ENCODE data around the gene ENTPD2. TPM values are rescaled to one million over a fixed set of nuclear protein-coding genes. Genes with fewer than 3 reads are reported as not detected.

The ENTPD2 gene
- total RNA-seq, 1 experiment from 2014 or later, result 4.0 TPM

DNA sequence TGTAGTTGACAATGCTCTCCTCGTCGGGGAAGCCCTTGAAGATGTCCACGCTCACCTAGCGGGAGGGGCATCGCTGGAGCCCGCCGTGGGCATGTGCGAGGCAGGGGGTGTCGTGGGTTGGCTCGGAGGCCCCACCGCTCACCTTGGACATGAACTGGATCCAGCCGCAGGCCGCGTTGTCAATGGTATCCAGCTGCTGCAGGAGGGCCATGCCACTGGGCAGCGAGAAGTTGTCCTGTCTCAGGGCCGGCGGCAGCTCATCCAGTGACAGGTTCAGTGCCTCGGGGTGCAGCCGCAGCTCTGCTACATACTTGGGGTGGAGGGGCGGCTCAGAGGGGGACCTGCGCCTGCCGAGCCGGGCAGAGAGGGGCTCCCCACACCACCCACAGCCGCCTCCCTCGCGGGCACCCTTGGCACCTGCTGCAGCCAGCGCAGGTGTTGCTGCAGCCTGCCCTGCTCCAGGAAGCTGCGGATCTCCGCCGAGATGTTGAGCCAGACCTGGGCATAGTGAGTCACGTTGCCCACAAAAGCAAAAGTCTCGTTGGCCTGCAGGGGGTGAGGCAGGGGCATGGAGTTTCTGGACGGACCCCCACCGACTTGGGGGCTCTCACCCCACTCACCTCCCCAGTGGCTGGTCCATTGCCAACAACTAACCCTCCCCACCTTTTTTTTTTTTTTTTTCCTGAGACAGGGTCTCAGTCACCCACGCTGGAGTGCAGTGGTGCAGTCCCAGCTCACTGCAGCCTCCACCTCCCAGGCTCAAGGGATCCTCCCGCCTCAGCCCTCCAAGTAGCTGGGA is 34.9 kb downstream of the ENTPD2 start:
- Histone ChIP-seq H3K4ac (ENCODE audit: low read depth, low read length) (no peak overlapping the region), H2BK12ac (ENCODE audit: insufficient read length, low read depth, low read length) (no peak overlapping the region), H3K4me1 (ENCODE audit: insufficient read depth, low read length) (no peaks in the 10 kb centered on the region), H3K9ac (ENCODE audit: extremely low read depth, insufficient read length, low read length) (no peak overlapping the region), H3K56ac (ENCODE audit: insufficient read length, low read depth, low read length) (no peak overlapping the region), H3K14ac (ENCODE audit: insufficient read depth, low read length) (no peak overlapping the region; the same call in 1 of the 2 replicates), H3K27me3 (ENCODE audit: insufficient read depth, low read length) (no peaks in the 10 kb centered on the region), H3K9me3 (ENCODE audit: control insufficient read depth, low read depth, low read length) (no peaks in the 10 kb centered on the region), H3K18ac (ENCODE audit: insufficient read length, low read depth, low read length) (no peak overlapping the region), H3T11ph (ENCODE audit: low read length) (no peak overlapping the region), H3K23me2 (ENCODE audit: insufficient read length, low read depth, low read length, poor library complexity, severe bottlenecking) (no peaks in the 10 kb centered on the region), H4K5ac (ENCODE audit: insufficient read length, low read depth, low read length) (no peak overlapping the region), H2AFZ (ENCODE audit: low read length) (no peak overlapping the region), H2AK5ac (ENCODE audit: insufficient read length, low read length) (no peak overlapping the region), H2BK15ac (ENCODE audit: low read depth, low read length) (no peak overlapping the region), H3K79me1 (ENCODE audit: insufficient read depth, low read depth, low read length, poor library complexity, severe bottlenecking) (no peaks in the 10 kb centered on the region), H3K27ac (ENCODE audit: insufficient read length, low read depth, low read length) (no peak overlapping the region), H2BK5ac (ENCODE audit: insufficient read length, low read length) (no peak overlapping the region), H2BK120ac (ENCODE audit: low read depth, low read length, poor library complexity, severe bottlenecking) (no peak overlapping the region), H3K23ac (ENCODE audit: insufficient read length, low read depth, low read length) (no peak overlapping the region), H3K4me2 (ENCODE audit: insufficient read depth, insufficient read length, low read length) (no peak overlapping the region), H4K91ac (ENCODE audit: insufficient read length, low read depth, low read length) (no peak overlapping the region), H4K20me1 (ENCODE audit: control insufficient read depth, insufficient read depth, insufficient read length) (no peaks in the 10 kb centered on the region), H4K8ac (replicated peaks; ENCODE audit: insufficient read length, low read depth, low read length) (no peak overlapping the region), H3K79me2 (ENCODE audit: insufficient read depth, low read length) (no peaks in the 10 kb centered on the region), H2BK20ac (ENCODE audit: low read depth, low read length, poor library complexity, severe bottlenecking) (no peak overlapping the region)
- Mint-ChIP-seq H3K4me1 (peaks cover 2 to 9% of the 10 kb centered on the region in 2 experiments; a peak in 3 of 4 replicates), H3K4me3 (no peak overlapping the region), H3K27ac (no peak overlapping the region), H3K9me3 (no peaks in the 10 kb centered on the region), H3K27me3 (ENCODE audit: low read depth) (no peaks in the 10 kb centered on the region), H3K36me3 (ENCODE audit: insufficient read depth in 1 of 3, low read depth in 3 of 3) (peaks cover 4 to 13% (median 6%) of the 10 kb centered on the region in 3 experiments; a peak in 4 of 7 replicates)
- no peak for DNase-seq
- no CpG with 5 or more reads among the region's 36 CpGs for WGBS (ENCODE audit: extremely low coverage, insufficient read length, low lambda C conversion rate)
- TF ChIP-seq, protein P1, sequence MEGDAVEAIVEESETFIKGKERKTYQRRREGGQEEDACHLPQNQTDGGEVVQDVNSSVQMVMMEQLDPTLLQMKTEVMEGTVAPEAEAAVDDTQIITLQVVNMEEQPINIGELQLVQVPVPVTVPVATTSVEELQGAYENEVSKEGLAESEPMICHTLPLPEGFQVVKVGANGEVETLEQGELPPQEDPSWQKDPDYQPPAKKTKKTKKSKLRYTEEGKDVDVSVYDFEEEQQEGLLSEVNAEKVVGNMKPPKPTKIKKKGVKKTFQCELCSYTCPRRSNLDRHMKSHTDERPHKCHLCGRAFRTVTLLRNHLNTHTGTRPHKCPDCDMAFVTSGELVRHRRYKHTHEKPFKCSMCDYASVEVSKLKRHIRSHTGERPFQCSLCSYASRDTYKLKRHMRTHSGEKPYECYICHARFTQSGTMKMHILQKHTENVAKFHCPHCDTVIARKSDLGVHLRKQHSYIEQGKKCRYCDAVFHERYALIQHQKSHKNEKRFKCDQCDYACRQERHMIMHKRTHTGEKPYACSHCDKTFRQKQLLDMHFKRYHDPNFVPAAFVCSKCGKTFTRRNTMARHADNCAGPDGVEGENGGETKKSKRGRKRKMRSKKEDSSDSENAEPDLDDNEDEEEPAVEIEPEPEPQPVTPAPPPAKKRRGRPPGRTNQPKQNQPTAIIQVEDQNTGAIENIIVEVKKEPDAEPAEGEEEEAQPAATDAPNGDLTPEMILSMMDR (conservative IDR thresholded peaks at IDR 0.05), result no peak

All from H9 (cell line).